ENCODE data around the gene FARS2.

FARS2 gene

GRCh38 chr6:5732496-5732895 is 471.2 kb downstream of the FARS2 start (continued):
- no peak for TF ChIP-seq PATZ1 (tag by site-specific recombination; IDR thresholded peaks at IDR 0.05)
- no peak for TF ChIP-seq ZNF521 (tag by site-specific recombination; IDR thresholded peaks at IDR 0.05)

- POLR2A ChIA-PET, result no interaction called here
- no peaks in the 10 kb centered on the region for H3K36me3 ChIP-seq (ENCODE audit: control insufficient read depth in 2 of 2, insufficient read depth in 1 of 2, low read length in 2 of 2)
- no peaks in the 10 kb centered on the region for H3K4me1 ChIP-seq (ENCODE audit: control insufficient read depth, insufficient read depth, low read length)
- CTCF ChIA-PET, result interaction anchor here (0.9 kb wide), 1 partner anchor 10 kb away, joined by 3 read pairs; no protein-coding TSS in a partner anchor
- H3K4me3 ChIP-seq (ENCODE audit: low read depth, low read length), result no peak overlapping the region
- no peaks in the 10 kb centered on the region for H3K9me3 ChIP-seq (ENCODE audit: control insufficient read depth, insufficient read depth, low read depth, low read length)
- TF ChIP-seq ZXDB (tag by site-specific recombination; IDR thresholded peaks at IDR 0.05) (no peak), OVOL3 (tag by site-specific recombination; IDR thresholded peaks at IDR 0.05) (no peak), ZNF600 (tag by site-specific recombination; IDR thresholded peaks at IDR 0.05) (no peak), ZNF707 (tag by site-specific recombination; IDR thresholded peaks at IDR 0.05) (no peak)
- H3K27ac ChIP-seq (ENCODE audit: extremely low read depth, low read depth, low read length), result no peak overlapping the region
These were observed 474.9 kb downstream of the FARS2 start for GRCh38 chr6:5736016-5736738.

- no peak for TF ChIP-seq ZNF654 (tag by site-specific recombination; IDR thresholded peaks at IDR 0.05; ENCODE audit: low read depth)
- TF ChIP-seq ZNF18 (tag by site-specific recombination; IDR thresholded peaks at IDR 0.05), result no peak
- no peak for TF ChIP-seq ZNF626 (tag by site-specific recombination; IDR thresholded peaks at IDR 0.05)
- no peak for TF ChIP-seq PRDM10 (tag by site-specific recombination; IDR thresholded peaks at IDR 0.05)
- TF ChIP-seq EGR2 (tag by site-specific recombination; IDR thresholded peaks at IDR 0.05; ENCODE audit: low read depth), result no peak
- TF ChIP-seq ZIC2 (tag by site-specific recombination; IDR thresholded peaks at IDR 0.05), result no peak
- Histone ChIP-seq H3K9me3 (ENCODE audit: control insufficient read depth, insufficient read depth, low read depth, low read length) (no peaks in the 10 kb centered on the region), H3K36me3 (ENCODE audit: control insufficient read depth in 2 of 2, insufficient read depth in 1 of 2, low read length in 2 of 2) (no peaks in the 10 kb centered on the region), H3K27ac (ENCODE audit: extremely low read depth, low read depth, low read length) (no peak overlapping the region), H3K4me1 (ENCODE audit: control insufficient read depth, insufficient read depth, low read length) (no peaks in the 10 kb centered on the region), H3K4me3 (ENCODE audit: low read depth, low read length) (no peak overlapping the region)
- ChIA-PET CTCF (interaction anchor here (0.9 kb wide), 1 partner anchor 9 kb away, joined by 3 read pairs; no protein-coding TSS in a partner anchor), POLR2A (no interaction called here)
These were observed 476.1 kb downstream of the FARS2 start for GRCh38 chr6:5737460-5737859.

GRCh38 chr6:5738211-5738610 is 476.9 kb downstream of the FARS2 start:
- ChIA-PET POLR2A (no interaction called here), CTCF (no interaction called here)
- H3K9me3 ChIP-seq (ENCODE audit: control insufficient read depth, insufficient read depth, low read depth, low read length), result no peaks in the 10 kb centered on the region
- H3K4me1 ChIP-seq (ENCODE audit: control insufficient read depth, insufficient read depth, low read length), result no peaks in the 10 kb centered on the region
- H3K27ac ChIP-seq (ENCODE audit: extremely low read depth, low read depth, low read length), result no peak overlapping the region
- no peak for TF ChIP-seq MZF1 (tag by site-specific recombination; IDR thresholded peaks at IDR 0.05; ENCODE audit: borderline replicate concordance)
- no peak for TF ChIP-seq ZNF311 (tag by site-specific recombination; IDR thresholded peaks at IDR 0.05; ENCODE audit: borderline replicate concordance)
- TF ChIP-seq ZNF658 (tag by site-specific recombination; IDR thresholded peaks at IDR 0.05), result no peak
- no peak for TF ChIP-seq ZNF830 (tag by site-specific recombination; IDR thresholded peaks at IDR 0.05; ENCODE audit: low read depth)
- no peak for TF ChIP-seq ZNF571 (tag by site-specific recombination; IDR thresholded peaks at IDR 0.05)
- TF ChIP-seq ZFP69B (tag by site-specific recombination; IDR thresholded peaks at IDR 0.05), result no peak
- TF ChIP-seq ZNF211 (tag by site-specific recombination; IDR thresholded peaks at IDR 0.05; ENCODE audit: low read depth), result no peak
- no peak for TF ChIP-seq ZNF175 (tag by site-specific recombination; IDR thresholded peaks at IDR 0.05)
- no peak overlapping the region for H3K4me3 ChIP-seq (ENCODE audit: low read depth, low read length)
- H3K36me3 ChIP-seq (ENCODE audit: control insufficient read depth in 2 of 2, insufficient read depth in 1 of 2, low read length in 2 of 2), result no peaks in the 10 kb centered on the region
